IMR-90 (cell line): ENCODE measurements around the gene GATA5. TPM values are rescaled to one million over a fixed set of nuclear protein-coding genes. Genes with fewer than 3 reads are reported as not detected.

ENCODE experiments used
- ATAC-seq: fragments of 200-7000 bp; cut with Tn5 transposase; 2 replicates; pipeline ENCODE4 v1.9.1; 2020; ENCODE audit warnings: low read depth, mild to moderate bottlenecking, moderate library complexity
- BruUV-seq: library from RNA; stranded (reverse); fragments of 400-500 nt; replicated peaks from 2 replicates; lab custom pipeline; 2021; lab: Mats Ljungman, UMichigan
- CTCF ChIA-PET: fragments of 300-600 bp; formaldehyde crosslinking; extraction: SDS; loops from one replicate; lab custom pipeline; 2021; ENCODE audit warnings: antibody characterized with exemption; lab: Yijun Ruan, JAX
- POLR2A ChIA-PET: fragments of 300-600 bp; sonication (Branson Sonifier 250); formaldehyde crosslinking; loops from one replicate; lab custom pipeline; 2022; ENCODE audit warnings: antibody characterized with exemption; ENCODE audit not compliant: unreplicated experiment; lab: Charles Lee
- DNase-seq: peaks from one replicate; pipeline ENCODE4 v3.0.0; 2013
- H2AFZ ChIP-seq: replicated peaks from 2 replicates; pipeline ENCODE3; 2013; ENCODE audit warnings: low read length, mild to moderate bottlenecking; ENCODE audit not compliant: poor library complexity
- H2AK5ac ChIP-seq: 2 replicates; pipeline ENCODE4 v1.6.1; 2013; ENCODE audit warnings: low read depth, low read length, inconsistent platforms
- H2AK9ac ChIP-seq: replicated peaks from 2 replicates; pipeline ENCODE3; 2013; ENCODE audit warnings: mild to moderate bottlenecking, low read depth, low read length, moderate library complexity; ENCODE audit not compliant: poor library complexity
- H2BK120ac ChIP-seq: 2 replicates; pipeline ENCODE4 v1.6.1; 2013; ENCODE audit warnings: low read depth, low read length, inconsistent platforms
- H2BK15ac ChIP-seq: 3 replicates; pipeline ENCODE4 v1.6.1; 2013; ENCODE audit warnings: low read depth, low read length, inconsistent platforms
- H2BK20ac ChIP-seq: 2 replicates; pipeline ENCODE4 v1.6.1; 2013; ENCODE audit warnings: low read depth, mild to moderate bottlenecking, inconsistent platforms, low read length, moderate library complexity
- H2BK5ac ChIP-seq: 2 replicates; pipeline ENCODE4 v1.6.1; 2013; ENCODE audit warnings: mild to moderate bottlenecking, low read depth, low read length, inconsistent platforms; ENCODE audit not compliant: poor library complexity, severe bottlenecking
- H3K14ac ChIP-seq: replicated peaks from 2 replicates; pipeline ENCODE4 v1.6.1; 2013; ENCODE audit warnings: low read depth, low read length, inconsistent platforms
- H3K18ac ChIP-seq: 2 replicates; pipeline ENCODE4 v1.6.1; 2013; ENCODE audit warnings: low read depth, low read length, control low read depth
- H3K23ac ChIP-seq: 2 replicates; pipeline ENCODE4 v1.6.1; 2013; ENCODE audit warnings: low read depth, low read length, inconsistent platforms
- H3K27ac ChIP-seq: 2 replicates; pipeline ENCODE4 v1.5.1; 2013; ENCODE audit warnings: mild to moderate bottlenecking, control low read depth, low read length; ENCODE audit not compliant: insufficient read depth
- H3K27me3 ChIP-seq: 2 replicates; pipeline ENCODE4 v1.6.1; 2013; ENCODE audit warnings: low read length; ENCODE audit not compliant: control insufficient read depth, insufficient read depth
- H3K36me3 ChIP-seq: 2 replicates; pipeline ENCODE4 v1.6.1; 2013; ENCODE audit warnings: low read length, mixed read lengths; ENCODE audit not compliant: control insufficient read depth, insufficient read depth
- H3K4ac ChIP-seq: 2 replicates; pipeline ENCODE4 v1.6.1; 2013; ENCODE audit warnings: low read depth, low read length, inconsistent platforms
- H3K4me1 ChIP-seq: 2 replicates; pipeline ENCODE4 v1.6.1; 2013; ENCODE audit warnings: low read length, mixed read lengths; ENCODE audit not compliant: control insufficient read depth, insufficient read depth
- H3K4me2 ChIP-seq: 2 replicates; pipeline ENCODE4 v1.6.1; 2013; ENCODE audit warnings: low read depth, mild to moderate bottlenecking, control low read depth, low read length, moderate library complexity
- H3K4me3 ChIP-seq: 2 replicates; pipeline ENCODE4 v1.5.1; 2013; ENCODE audit warnings: low read depth, mild to moderate bottlenecking, control low read depth, low read length, moderate library complexity; ENCODE audit not compliant: insufficient read depth
- H3K56ac ChIP-seq: 2 replicates; pipeline ENCODE4 v1.6.1; 2013; ENCODE audit warnings: low read length, inconsistent platforms; ENCODE audit not compliant: insufficient read depth; ENCODE audit errors: extremely low read depth
- H3K79me1 ChIP-seq, 2 experiments: 2 replicates each; pipeline ENCODE4 v1.6.1; 2013; ENCODE audit warnings: low read length in 2 of 2, inconsistent platforms in 1 of 2, low read depth in 1 of 2
- H3K9ac ChIP-seq: 2 replicates; pipeline ENCODE4 v1.6.1; 2013; ENCODE audit warnings: low read depth, low read length, control low read depth
- H3K9me1 ChIP-seq: 2 replicates; pipeline ENCODE4 v1.6.1; 2013; ENCODE audit warnings: low read length, inconsistent platforms; ENCODE audit not compliant: insufficient read depth
- H3K9me3 ChIP-seq: 2 replicates; pipeline ENCODE4 v1.6.1; 2013; ENCODE audit warnings: low read length; ENCODE audit not compliant: control insufficient read depth, insufficient read depth
- H4K20me1 ChIP-seq: 2 replicates; pipeline ENCODE4 v1.6.1; 2013; ENCODE audit warnings: low read length, inconsistent platforms; ENCODE audit not compliant: insufficient read depth
- H4K5ac ChIP-seq: 2 replicates; pipeline ENCODE4 v1.6.1; 2013; ENCODE audit warnings: mild to moderate bottlenecking, low read depth, low read length, control low read depth
- H4K8ac ChIP-seq, 2 experiments: 2 replicates each; pipeline ENCODE4 v1.6.1; 2013; ENCODE audit warnings: low read depth in 2 of 2, low read length in 2 of 2, control low read depth in 1 of 2, inconsistent platforms in 1 of 2
- H4K91ac ChIP-seq: 2 replicates; pipeline ENCODE4 v1.6.1; 2013; ENCODE audit warnings: low read depth, low read length, inconsistent platforms; ENCODE audit not compliant: insufficient read depth
- CEBPB ChIP-seq: IDR thresholded peaks from 2 replicates; pipeline ENCODE4 v1.6.1; 2012; ENCODE audit warnings: low read depth, low read length, improper control_type of control experiment
- MAZ ChIP-seq: IDR thresholded peaks from 2 replicates; pipeline ENCODE4 v1.6.1; 2012; ENCODE audit warnings: low read depth, mild to moderate bottlenecking, low read length, improper control_type of control experiment, moderate library complexity, borderline replicate concordance
- MXI1 ChIP-seq: IDR thresholded peaks from 2 replicates; pipeline ENCODE4 v1.6.1; 2012; ENCODE audit warnings: low read depth, mild to moderate bottlenecking, low read length, moderate library complexity, borderline replicate concordance
- NFE2L2 ChIP-seq: fragments of 150-350 bp; IDR thresholded peaks from 2 replicates; pipeline ENCODE4 v1.6.1; 2016; ENCODE audit warnings: low read depth, mild to moderate bottlenecking, low read length
- RAD21 ChIP-seq: IDR thresholded peaks from 2 replicates; pipeline ENCODE4 v1.6.1; 2012; ENCODE audit warnings: low read length, improper control_type of control experiment
- RCOR1 ChIP-seq: IDR thresholded peaks from 2 replicates; pipeline ENCODE4 v1.6.1; 2012; ENCODE audit warnings: mild to moderate bottlenecking, low read length, improper control_type of control experiment; ENCODE audit not compliant: insufficient replicate concordance
- RFX5 ChIP-seq: IDR thresholded peaks from 2 replicates; pipeline ENCODE4 v1.8.0; 2012; ENCODE audit warnings: low read depth, mild to moderate bottlenecking, low read length, moderate library complexity
- SMC3 ChIP-seq: fragments of 150-350 bp; IDR thresholded peaks from 2 replicates; pipeline ENCODE4 v1.6.1; 2016; ENCODE audit warnings: low read depth, mild to moderate bottlenecking, antibody characterized with exemption, low read length, moderate library complexity
- WGBS, 2 experiments: methylation state at CpG; one replicate each; pipeline versions ENCODE4 v1.1.5 to v1.1.7; 2013; ENCODE audit warnings: missing lambda C conversion rate in 2 of 2; ENCODE audit not compliant: insufficient read length in 1 of 2; ENCODE audit errors: extremely low coverage in 2 of 2; 5-methylcytosine and 5-hydroxymethylcytosine counted together
- dilution Hi-C: fragments of 300-500 bp; cut with HindIII; formaldehyde crosslinking; loops from one replicate; pipeline ENCODE4 v1.14.3; 2018; ENCODE audit warnings: low sequenced_read_pairs; ENCODE audit not compliant: unreplicated experiment
- in situ Hi-C: fragments of 300-500 bp; cut with MboI; formaldehyde crosslinking; loops from 3 replicates; pipeline ENCODE4 v1.14.3; 2019; ENCODE audit warnings: low sequenced_read_pairs, inconsistent platforms, mixed read lengths
- intact Hi-C: fragments of 100-400 bp; cut with micrococcal nuclease; formaldehyde crosslinking; loops from 2 replicates; pipeline ENCODE4 v1.10.0; 2022
- polyA plus RNA-seq, 3 experiments: library from polyadenylated mRNA; depleted of rRNA; stranded (reverse); fragments of >200 nt; gene quantifications; 2 replicates each; pipeline ENCODE4 v1.2.3, GENCODE V29; 2012; ENCODE audit warnings: low replicate concordance in 1 of 3
- total RNA-seq: library from RNA; depleted of rRNA; stranded (reverse); fragments of >200 nt; gene quantifications from 2 replicates; pipeline ENCODE4 v1.2.3, GENCODE V29; 2012
- TF ChIP-seq, protein P1 (sequence below): fragments of 150-350 bp; IDR thresholded peaks from 2 replicates; pipeline ENCODE4 v1.6.1; 2016; ENCODE audit warnings: low read depth, mild to moderate bottlenecking, low read length, moderate library complexity, borderline replicate concordance

GATA5 gene
- total and polyA plus RNA-seq, 2 of the 4 experiments (the other 2 are of a cell fraction): not detected

DNA sequence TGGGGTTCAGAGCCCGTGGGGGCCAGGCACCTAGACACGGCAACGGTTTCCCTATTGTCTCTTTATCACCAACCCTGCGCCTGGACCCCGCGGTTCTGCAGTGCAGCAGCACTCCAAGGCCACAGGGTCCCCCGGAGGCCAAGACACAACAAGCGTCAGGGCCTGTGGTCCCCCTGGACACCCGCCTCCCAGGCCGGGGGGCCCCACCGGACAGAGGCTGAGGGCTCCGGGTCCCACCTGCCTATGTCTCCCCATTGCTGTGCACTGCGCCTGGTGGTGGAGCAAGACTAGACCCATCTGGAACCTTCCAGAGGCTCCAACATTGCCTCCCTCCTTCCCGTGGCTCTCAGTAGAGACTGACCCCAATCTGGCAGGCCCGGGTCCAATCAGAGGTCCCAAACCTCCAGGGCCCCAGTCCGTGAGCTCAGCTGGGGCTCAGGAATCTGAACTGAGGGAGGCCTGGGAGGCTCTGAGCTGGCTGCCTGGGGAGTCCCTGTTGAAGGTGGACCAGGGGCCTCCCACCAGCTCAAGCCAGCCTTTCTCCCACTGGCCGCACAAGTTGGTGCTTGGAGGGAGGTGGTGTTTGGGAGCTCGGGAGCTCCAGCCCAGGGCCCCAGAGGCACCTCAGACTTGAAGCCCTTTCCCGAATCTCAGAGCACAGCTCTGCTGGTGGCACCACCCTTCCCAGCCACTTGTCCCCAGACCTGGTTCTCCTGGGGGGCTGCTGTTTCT, 8.8 kb downstream of the GATA5 start:
- H4K5ac ChIP-seq: no peak overlapping the region
- H3K9me3 ChIP-seq: no peaks in the 10 kb centered on the region
- no peak overlapping the region for H3K4me3 ChIP-seq
- H2BK15ac ChIP-seq: no peak overlapping the region
- dilution Hi-C loops: no loop called here
- no peak overlapping the region for H3K14ac ChIP-seq
- no peak overlapping the region for H3K4me2 ChIP-seq
- no peak overlapping the region for H4K8ac ChIP-seq
- H3K4me1 ChIP-seq: no peaks in the 10 kb centered on the region
- DNase-seq (no peak), ATAC-seq (no peak)
- CTCF ChIA-PET: no interaction called here
- no peak overlapping the region for H2BK120ac ChIP-seq
- no peak overlapping the region for H3K56ac ChIP-seq
- in situ Hi-C loops: no loop called here
- no peak overlapping the region for H2AK5ac ChIP-seq
- no peaks in the 10 kb centered on the region for H3K79me1 ChIP-seq
- 65% methylated on average over 6 of the region's 19 CpGs; no CpG with 5 or more reads in 1 of the 2 experiments for WGBS, 2 experiments
- POLR2A ChIA-PET: no interaction called here
- no peak overlapping the region for H3K18ac ChIP-seq
- intact Hi-C loops: no loop called here
- no peak overlapping the region for H4K91ac ChIP-seq
- H2BK5ac ChIP-seq: no peak overlapping the region
- H3K9ac ChIP-seq: no peak overlapping the region
- H3K23ac ChIP-seq: no peak overlapping the region
- no TSS peak for BruUV-seq
- no peak overlapping the region for H3K27ac ChIP-seq
- no peak overlapping the region for H3K4ac ChIP-seq
- TF ChIP-seq CEBPB (no peak), RAD21 (no peak), MAZ (no peak), NFE2L2 (no peak), RFX5 (no peak), MXI1 (no peak), SMC3 (no peak), RCOR1 (no peak)
- TF ChIP-seq, protein P1, sequence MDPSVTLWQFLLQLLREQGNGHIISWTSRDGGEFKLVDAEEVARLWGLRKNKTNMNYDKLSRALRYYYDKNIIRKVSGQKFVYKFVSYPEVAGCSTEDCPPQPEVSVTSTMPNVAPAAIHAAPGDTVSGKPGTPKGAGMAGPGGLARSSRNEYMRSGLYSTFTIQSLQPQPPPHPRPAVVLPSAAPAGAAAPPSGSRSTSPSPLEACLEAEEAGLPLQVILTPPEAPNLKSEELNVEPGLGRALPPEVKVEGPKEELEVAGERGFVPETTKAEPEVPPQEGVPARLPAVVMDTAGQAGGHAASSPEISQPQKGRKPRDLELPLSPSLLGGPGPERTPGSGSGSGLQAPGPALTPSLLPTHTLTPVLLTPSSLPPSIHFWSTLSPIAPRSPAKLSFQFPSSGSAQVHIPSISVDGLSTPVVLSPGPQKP: no peak
- H2AK9ac ChIP-seq: no peak overlapping the region
- no peak overlapping the region for H2AFZ ChIP-seq
- H3K36me3 ChIP-seq: no peaks in the 10 kb centered on the region
- peaks cover 45% of the 10 kb centered on the region for H3K27me3 ChIP-seq
- H3K9me1 ChIP-seq: no peaks in the 10 kb centered on the region
- no peak overlapping the region for H2BK20ac ChIP-seq
- no peaks in the 10 kb centered on the region for H4K20me1 ChIP-seq
